VCaP (cell line): Measurements from ENCODE around the gene SCAMP2.
A peak's percentile ranks its signal among the peaks of the same experiment; 100 is the strongest.

Source experiments
- H3K27ac ChIP-seq: fragments of 450-650 bp; 2 replicates; pipeline ENCODE4 v1.5.1; 2017
- TF ChIP-seq, protein P1 (sequence below): fragments of 450-650 bp; conservative IDR thresholded peaks from 2 replicates; pipeline ENCODE4 v1.5.1; 2017; ENCODE audit warnings: mild to moderate bottlenecking, moderate library complexity

The SCAMP2 gene

DNA sequence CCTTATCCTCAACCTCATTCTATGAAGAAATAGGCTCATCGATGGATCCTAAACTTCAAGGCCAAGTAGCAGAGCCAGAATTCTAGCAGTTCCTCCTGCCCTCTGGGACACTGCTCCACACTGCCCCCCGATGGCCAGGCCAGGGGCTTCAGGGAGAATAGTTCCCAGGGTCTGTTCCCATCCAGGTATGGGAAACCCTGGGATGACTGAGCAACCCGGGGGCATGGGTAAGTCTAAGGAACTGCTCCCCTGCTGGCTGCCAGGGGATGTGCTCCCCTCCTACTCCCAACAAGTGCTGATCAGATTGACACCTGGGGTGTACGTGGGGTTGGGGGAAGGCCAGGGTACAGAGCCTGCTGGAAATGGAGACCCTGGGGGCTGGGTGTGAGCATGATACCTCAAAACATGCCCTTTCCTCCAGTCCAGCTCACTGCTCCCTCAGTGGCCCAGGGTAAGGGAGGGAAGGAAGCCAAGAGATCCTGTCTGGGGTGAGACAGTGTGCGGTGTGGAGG lies 37.8 kb downstream of the SCAMP2 start:
- H3K27ac ChIP-seq, result no peak overlapping the region
- TF ChIP-seq, protein P1, sequence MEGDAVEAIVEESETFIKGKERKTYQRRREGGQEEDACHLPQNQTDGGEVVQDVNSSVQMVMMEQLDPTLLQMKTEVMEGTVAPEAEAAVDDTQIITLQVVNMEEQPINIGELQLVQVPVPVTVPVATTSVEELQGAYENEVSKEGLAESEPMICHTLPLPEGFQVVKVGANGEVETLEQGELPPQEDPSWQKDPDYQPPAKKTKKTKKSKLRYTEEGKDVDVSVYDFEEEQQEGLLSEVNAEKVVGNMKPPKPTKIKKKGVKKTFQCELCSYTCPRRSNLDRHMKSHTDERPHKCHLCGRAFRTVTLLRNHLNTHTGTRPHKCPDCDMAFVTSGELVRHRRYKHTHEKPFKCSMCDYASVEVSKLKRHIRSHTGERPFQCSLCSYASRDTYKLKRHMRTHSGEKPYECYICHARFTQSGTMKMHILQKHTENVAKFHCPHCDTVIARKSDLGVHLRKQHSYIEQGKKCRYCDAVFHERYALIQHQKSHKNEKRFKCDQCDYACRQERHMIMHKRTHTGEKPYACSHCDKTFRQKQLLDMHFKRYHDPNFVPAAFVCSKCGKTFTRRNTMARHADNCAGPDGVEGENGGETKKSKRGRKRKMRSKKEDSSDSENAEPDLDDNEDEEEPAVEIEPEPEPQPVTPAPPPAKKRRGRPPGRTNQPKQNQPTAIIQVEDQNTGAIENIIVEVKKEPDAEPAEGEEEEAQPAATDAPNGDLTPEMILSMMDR, result peak; percentile 98

DNA sequence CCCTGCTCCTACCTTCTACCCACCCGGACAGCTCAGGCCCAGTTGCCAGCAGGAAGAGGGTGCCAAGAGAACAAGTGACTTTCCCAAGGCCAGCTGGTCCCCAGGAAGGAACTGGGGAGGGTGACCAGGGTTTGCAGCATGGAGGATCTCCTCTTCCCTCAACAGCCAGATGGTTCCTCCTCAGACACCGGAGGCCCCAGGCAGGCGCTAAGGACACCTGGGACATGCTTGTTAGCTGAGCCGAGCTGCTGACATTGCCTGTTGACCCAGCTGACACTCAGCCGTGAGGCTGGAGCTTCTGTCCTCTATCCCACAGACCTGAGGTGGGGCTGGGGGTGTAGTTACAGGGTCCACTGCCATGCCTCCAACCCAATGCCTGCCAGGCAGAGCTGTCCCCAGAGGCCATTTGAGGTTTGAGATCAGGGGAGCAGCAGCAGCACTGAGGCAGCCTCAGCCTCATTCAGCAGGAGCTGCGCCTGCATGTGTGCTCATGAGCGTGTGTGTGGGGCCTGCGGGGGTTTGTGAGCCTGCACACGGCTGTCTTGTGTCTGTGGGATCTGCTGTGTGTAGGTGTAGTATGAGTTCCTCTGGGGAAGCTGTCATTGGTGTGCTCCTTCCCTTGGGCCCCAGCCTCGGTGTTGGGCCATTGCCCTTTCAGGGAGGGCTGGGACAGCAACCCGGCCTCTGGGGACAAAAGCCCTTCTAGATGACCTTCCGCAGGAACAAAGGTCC lies 39.6 kb downstream of the SCAMP2 start:
- TF ChIP-seq, protein P1, result no peak
- no peak overlapping the region for H3K27ac ChIP-seq

DNA sequence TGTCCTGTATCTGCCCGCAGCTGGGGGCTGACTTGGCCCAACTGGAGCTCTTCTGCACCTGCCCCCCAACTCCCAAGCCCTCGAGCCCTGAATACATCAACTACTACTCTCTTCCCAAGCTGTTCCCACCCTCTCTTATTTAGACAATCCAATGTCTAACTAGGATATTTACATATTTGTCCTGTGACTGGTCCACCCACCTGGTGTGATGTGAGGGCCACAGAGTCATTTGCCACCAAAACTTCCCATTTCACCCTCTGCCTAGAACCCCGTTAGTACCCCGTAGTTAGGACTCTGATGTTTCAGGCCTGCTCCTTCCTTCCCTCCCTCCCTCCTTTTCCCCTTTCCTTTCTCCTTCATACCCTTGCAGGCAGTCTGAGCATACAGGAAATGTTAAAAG lies 40.3 kb downstream of the SCAMP2 start:
- H3K27ac ChIP-seq, result no peak overlapping the region
- TF ChIP-seq, protein P1, result no peak

DNA sequence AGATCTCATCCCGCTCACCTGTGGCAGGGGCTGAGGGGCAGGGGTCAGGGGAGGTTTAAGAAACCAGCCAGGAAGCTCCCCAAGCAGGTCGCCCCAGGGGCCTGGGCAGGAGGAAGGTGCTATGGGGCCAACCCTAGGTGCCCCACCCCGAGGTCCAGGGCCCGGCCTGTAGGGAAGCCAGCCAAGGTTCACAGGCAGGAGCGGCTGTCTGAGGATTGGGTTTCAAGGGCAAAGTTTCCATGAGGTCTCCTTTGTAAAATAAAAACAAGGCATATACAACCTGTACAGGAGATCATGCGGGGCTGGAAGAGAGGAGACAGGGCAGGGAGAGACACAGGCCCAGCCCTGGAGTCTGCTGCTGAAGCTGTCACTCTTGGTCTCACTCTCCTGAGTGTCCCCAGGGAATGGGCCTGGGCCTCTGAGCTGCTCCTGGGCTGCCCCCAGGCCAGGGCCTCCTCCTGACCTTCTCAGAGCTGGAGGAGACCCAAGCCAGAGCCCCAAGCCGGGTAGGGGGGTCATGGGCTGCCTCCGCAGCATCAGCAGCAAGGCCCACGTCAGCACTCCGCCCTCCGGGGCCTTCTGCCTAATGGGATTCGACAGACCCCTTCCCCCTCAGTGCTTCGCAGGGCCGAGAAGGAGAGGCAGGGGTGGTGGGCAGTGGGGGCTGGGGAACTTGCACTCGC lies 41.2 kb downstream of the SCAMP2 start:
- no peak overlapping the region for H3K27ac ChIP-seq
- TF ChIP-seq, protein P1, result no peak

DNA sequence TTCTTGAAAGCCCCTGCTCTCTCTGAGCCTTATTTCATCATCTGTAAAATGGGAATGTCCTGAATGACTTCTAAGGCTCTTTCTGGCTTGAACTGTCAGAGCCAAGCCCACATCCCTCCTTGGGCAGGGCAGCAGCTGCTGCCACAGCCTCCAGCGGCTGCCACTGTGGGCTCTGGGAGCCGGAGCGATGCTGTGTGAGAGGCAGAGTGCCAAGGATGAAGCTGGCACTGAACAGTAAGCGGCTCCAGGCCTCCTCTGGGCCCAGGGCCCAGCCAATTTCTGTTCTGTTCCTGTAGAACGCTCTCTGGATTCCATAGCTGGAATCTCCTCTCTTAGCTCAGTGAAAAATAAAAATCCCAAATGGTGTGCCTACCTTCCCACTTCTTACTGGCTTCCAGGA lies 42.3 kb downstream of the SCAMP2 start:
- TF ChIP-seq, protein P1, result no peak
- H3K27ac ChIP-seq, result no peak overlapping the region

DNA sequence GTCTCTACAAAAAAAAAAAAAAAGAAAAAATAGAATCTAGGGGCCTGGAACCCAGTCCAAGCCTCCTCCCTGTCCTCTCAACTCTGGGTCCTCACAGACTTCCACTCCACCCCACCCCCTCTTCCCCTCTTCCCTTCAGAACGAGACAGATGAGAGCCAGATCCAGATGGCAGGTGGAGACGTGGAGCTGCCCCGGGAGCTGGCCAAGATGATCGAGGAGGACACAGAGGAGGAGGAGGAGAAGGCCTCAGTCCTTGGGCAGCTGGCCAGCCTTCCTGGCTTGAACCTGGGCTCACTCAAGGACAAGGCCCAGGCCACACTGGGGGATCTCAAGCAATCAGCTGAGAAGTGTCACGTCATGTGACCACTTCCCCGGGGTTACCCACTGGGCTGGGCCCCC lies 43.2 kb downstream of the SCAMP2 start:
- no peak overlapping the region for H3K27ac ChIP-seq
- TF ChIP-seq, protein P1, result no peak

DNA sequence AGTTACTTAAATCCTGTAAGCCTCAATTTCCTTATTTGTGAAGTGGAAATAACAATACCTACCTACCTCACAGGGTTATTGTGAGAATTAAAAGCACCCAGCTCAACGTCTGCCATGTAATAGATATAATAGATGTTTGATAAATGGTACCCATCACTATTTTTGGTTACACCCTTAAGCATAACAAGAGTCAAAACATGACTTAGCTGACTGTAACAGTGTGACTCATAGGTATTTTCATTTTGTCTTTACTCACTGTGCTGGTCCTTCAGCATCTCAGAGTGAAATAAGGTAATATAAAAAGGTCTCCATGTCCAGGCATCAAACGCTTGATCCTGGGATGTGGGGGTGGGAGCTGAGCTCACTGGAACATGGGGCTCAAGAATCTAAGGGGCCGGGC lies 43.7 kb downstream of the SCAMP2 start:
- TF ChIP-seq, protein P1, result no peak
- no peak overlapping the region for H3K27ac ChIP-seq
